Breast epithelium (tissue), 3 donors: ENCODE results near the gene CCL13.

Experiments
- CTCF ChIP-seq, 3 donors: fragments of 450-650 bp; IDR thresholded peaks; one replicate each; pipeline ENCODE4 v1.5.1; 2016 to 2017; ENCODE audit warnings: antibody characterized with exemption in 3 of 3, mild to moderate bottlenecking in 3 of 3, moderate library complexity in 3 of 3
- POLR2A ChIP-seq: fragments of 450-650 bp; IDR thresholded peaks from one replicate; pipeline ENCODE4 v1.6.1; 2016; ENCODE audit warnings: antibody characterized with exemption, mild to moderate bottlenecking, moderate library complexity

GRCh38 chr17:34352191-34352590, 4.1 kb upstream of the CCL13 start:
- no peak for TF ChIP-seq CTCF (IDR thresholded peaks at IDR 0.05)
- no peak for TF ChIP-seq POLR2A
